WTC11 (cell line): ENCODE results near the gene SMAD6. TPM values are rescaled to one million over a fixed set of nuclear protein-coding genes. Genes with fewer than 3 reads are reported as not detected.

Experiments used
- ATAC-seq: fragments of 200-7000 bp; cut with Tn5 transposase; 2 replicates; pipeline ENCODE4 v1.10.0; 2021; ENCODE audit warnings: mild to moderate bottlenecking, moderate library complexity
- CTCF ChIA-PET: fragments of 300-600 bp; sonication (Branson Sonifier 250); formaldehyde crosslinking; loops from one replicate; lab custom pipeline; 2021; ENCODE audit warnings: antibody characterized with exemption; lab: Charles Lee
- POLR2A ChIA-PET: fragments of 350-600 bp; sonication (Branson Sonifier 250); formaldehyde crosslinking; loops from one replicate; lab custom pipeline; 2021; ENCODE audit warnings: antibody characterized with exemption; lab: Charles Lee
- DNase-seq: peaks from one replicate; pipeline ENCODE4 v3.0.0; 2021; ENCODE audit warnings: low spot score
- H3K27ac Mint-ChIP-seq: 2 replicates; pipeline ENCODE4 v1.8.0; 2021; ENCODE audit warnings: mixed read lengths
- H3K27me3 Mint-ChIP-seq: 2 replicates; pipeline ENCODE4 v1.8.0; 2021; ENCODE audit warnings: low read depth, mild to moderate bottlenecking, moderate library complexity, mixed read lengths
- H3K36me3 Mint-ChIP-seq: 2 replicates; pipeline ENCODE4 v1.8.0; 2021; ENCODE audit warnings: mixed read lengths
- H3K4me1 Mint-ChIP-seq: 2 replicates; pipeline ENCODE4 v1.8.0; 2022; ENCODE audit warnings: mixed read lengths
- H3K4me3 Mint-ChIP-seq: 2 replicates; pipeline ENCODE4 v1.8.0; 2021; ENCODE audit warnings: mild to moderate bottlenecking, moderate library complexity, mixed read lengths
- H3K9me3 Mint-ChIP-seq: 2 replicates; pipeline ENCODE4 v1.8.0; 2021; ENCODE audit warnings: mixed read lengths
- ATF6 ChIP-seq: sonication (generic); formaldehyde crosslinking; IDR thresholded peaks from 2 replicates; pipeline ENCODE4 v1.8.1; 2023; ENCODE audit warnings: mild to moderate bottlenecking, missing genetic modification reagents
- CBFB ChIP-seq: sonication (generic); formaldehyde crosslinking; IDR thresholded peaks from 2 replicates; pipeline ENCODE4 v1.8.1; 2022; ENCODE audit warnings: mild to moderate bottlenecking, low read depth, missing genetic modification reagents
- E2F1 ChIP-seq: sonication (generic); formaldehyde crosslinking; IDR thresholded peaks from 2 replicates; pipeline ENCODE4 v1.8.0; 2022; ENCODE audit warnings: mild to moderate bottlenecking, missing genetic modification reagents
- ESRRA ChIP-seq: sonication (generic); formaldehyde crosslinking; IDR thresholded peaks from 2 replicates; pipeline ENCODE4 v1.8.1; 2022; ENCODE audit warnings: mild to moderate bottlenecking, missing genetic modification reagents, borderline replicate concordance
- GABPB1 ChIP-seq: sonication (generic); formaldehyde crosslinking; IDR thresholded peaks from 2 replicates; pipeline ENCODE4 v1.8.1; 2023; ENCODE audit warnings: mild to moderate bottlenecking, missing genetic modification reagents
- HMGA2 ChIP-seq: fragments of 250-450 bp; sonication (Bioruptor Pico); IDR thresholded peaks from 2 replicates; pipeline ENCODE4 v1.4.0; 2021; ENCODE audit warnings: mild to moderate bottlenecking, moderate library complexity
- KAT7 ChIP-seq: sonication (generic); formaldehyde crosslinking; IDR thresholded peaks from 2 replicates; pipeline ENCODE4 v1.8.1; 2023; ENCODE audit warnings: missing genetic modification reagents, mild to moderate bottlenecking, borderline replicate concordance
- OVOL2 ChIP-seq: fragments of 250-450 bp; sonication (Bioruptor Pico); IDR thresholded peaks from 2 replicates; pipeline ENCODE4 v1.9.0; 2021; ENCODE audit warnings: mild to moderate bottlenecking, borderline replicate concordance
- PRDM15 ChIP-seq: sonication (generic); formaldehyde crosslinking; IDR thresholded peaks from 2 replicates; pipeline ENCODE4 v1.8.0; 2022; ENCODE audit warnings: missing genetic modification reagents
- PREB ChIP-seq: sonication (generic); formaldehyde crosslinking; IDR thresholded peaks from 2 replicates; pipeline ENCODE4 v1.8.1; 2022; ENCODE audit warnings: mild to moderate bottlenecking, missing genetic modification reagents, moderate library complexity, borderline replicate concordance
- PRRX2 ChIP-seq: fragments of 250-450 bp; sonication (Bioruptor Pico); IDR thresholded peaks from 2 replicates; pipeline ENCODE4 v1.8.0; 2021; ENCODE audit warnings: mild to moderate bottlenecking
- RELA ChIP-seq: sonication (generic); formaldehyde crosslinking; IDR thresholded peaks from 2 replicates; pipeline ENCODE4 v1.8.1; 2022; ENCODE audit warnings: missing genetic modification reagents, mild to moderate bottlenecking, borderline replicate concordance
- SMAD4 ChIP-seq: sonication (generic); formaldehyde crosslinking; IDR thresholded peaks from 2 replicates; pipeline ENCODE4 v1.8.0; 2022; ENCODE audit warnings: mild to moderate bottlenecking, missing genetic modification reagents
- TEAD4 ChIP-seq: sonication (generic); formaldehyde crosslinking; IDR thresholded peaks from 2 replicates; pipeline ENCODE4 v1.8.0; 2022; ENCODE audit warnings: mild to moderate bottlenecking, missing genetic modification reagents
- TP53 ChIP-seq: sonication (generic); formaldehyde crosslinking; IDR thresholded peaks from 2 replicates; pipeline ENCODE4 v1.8.1; 2023; ENCODE audit warnings: mild to moderate bottlenecking, missing genetic modification reagents
- USF2 ChIP-seq: sonication (generic); formaldehyde crosslinking; IDR thresholded peaks from 2 replicates; pipeline ENCODE4 v1.8.1; 2023; ENCODE audit warnings: mild to moderate bottlenecking, missing genetic modification reagents, moderate library complexity
- ZNF219 ChIP-seq: sonication (generic); formaldehyde crosslinking; IDR thresholded peaks from 2 replicates; pipeline ENCODE4 v1.8.0; 2023; ENCODE audit warnings: missing genetic modification reagents, mild to moderate bottlenecking, borderline replicate concordance
- ZNF416 ChIP-seq: fragments of 250-450 bp; sonication (Bioruptor Pico); IDR thresholded peaks from 2 replicates; pipeline ENCODE4 v1.9.0; 2021; ENCODE audit warnings: mild to moderate bottlenecking, inconsistent platforms
- ZNF671 ChIP-seq: fragments of 250-450 bp; sonication (Bioruptor Pico); IDR thresholded peaks from 2 replicates; pipeline ENCODE4 v1.8.0; 2021; ENCODE audit warnings: mild to moderate bottlenecking
- total RNA-seq: library from RNA; stranded (reverse); gene quantifications from 3 replicates; pipeline ENCODE4 v1.2.3, GENCODE V29; 2021

The SMAD6 gene
- total RNA-seq, 1 experiment from 2014 or later, result 13.9 TPM

- TF ChIP-seq TEAD4, result no peak
- no peak for TF ChIP-seq CBFB
- no peak for TF ChIP-seq HMGA2 (CRISPR knock-in tag)
- no peak for TF ChIP-seq TP53 (CRISPR knock-in tag)
- TF ChIP-seq ATF6, result no peak
- no peak for TF ChIP-seq KAT7 (CRISPR knock-in tag)
Measured at GRCh38 chr15:66780172-66780972, 78.3 kb downstream of the SMAD6 start (continued).

GRCh38 chr15:66780973-66781718 lies 79.1 kb downstream of the SMAD6 start:
- no peak overlapping the region for H3K4me3 Mint-ChIP-seq
- POLR2A ChIA-PET, result no interaction called here
- no peaks in the 10 kb centered on the region for H3K9me3 Mint-ChIP-seq
- CTCF ChIA-PET, result interaction anchor here (4.1 kb wide), 1 partner anchor 70 kb away, joined by 28 read pairs; no protein-coding TSS in a partner anchor
- H3K36me3 Mint-ChIP-seq, result no peaks in the 10 kb centered on the region
- no peak for ATAC-seq
- H3K27ac Mint-ChIP-seq, result no peak overlapping the region
- DNase-seq, result no peak
- TF ChIP-seq ZNF219 (CRISPR knock-in tag) (no peak), PRDM15 (CRISPR knock-in tag) (no peak), PRRX2 (no peak), ESRRA (CRISPR knock-in tag) (no peak), RELA (no peak), ZNF416 (CRISPR knock-in tag) (no peak), SMAD4 (CRISPR knock-in tag) (no peak), GABPB1 (CRISPR knock-in tag) (no peak), USF2 (CRISPR knock-in tag) (no peak), ZNF671 (CRISPR knock-in tag) (no peak), E2F1 (CRISPR knock-in tag) (no peak), PREB (no peak), OVOL2 (no peak)
- TF ChIP-seq, all 79 proteins: peak for 0
- H3K4me1 Mint-ChIP-seq, result peaks cover 13% of the 10 kb centered on the region
- no peaks in the 10 kb centered on the region for H3K27me3 Mint-ChIP-seq
